ENCODE data around the gene SLC25A3. TPM values are rescaled to one million over a fixed set of nuclear protein-coding genes. Genes with fewer than 3 reads are reported as not detected.

The SLC25A3 gene
- total RNA-seq, 4 donors from 2014 or later: 283 to 701 (median 315) TPM

GRCh38 chr12:98578392-98578791 lies 15.1 kb upstream of the SLC25A3 start:
- no peak for TF ChIP-seq POLR2A (IDR thresholded peaks at IDR 0.05)
- TF ChIP-seq CTCF (IDR thresholded peaks at IDR 0.05): no peak
- intact Hi-C loops (cut with DNase I; ENCODE audit: low total_unique reads): no loop called here

GRCh38 chr12:98578821-98579220 lies 14.7 kb upstream of the SLC25A3 start:
- TF ChIP-seq CTCF (IDR thresholded peaks at IDR 0.05): no peak
- TF ChIP-seq POLR2A (IDR thresholded peaks at IDR 0.05): no peak
- H3K9me3 ChIP-seq: no peaks in the 10 kb centered on the region
- intact Hi-C loops (cut with DNase I; ENCODE audit: low total_unique reads): no loop called here
- no peak overlapping the region for H3K4me3 ChIP-seq
- no peaks in the 10 kb centered on the region for H3K36me3 ChIP-seq
- H3K4me1 ChIP-seq: no peaks in the 10 kb centered on the region
- H3K27me3 ChIP-seq: no peaks in the 10 kb centered on the region
- H3K27ac ChIP-seq: no peak overlapping the region
- DNase-seq: no peak

More at GRCh38 chr12:98578392-98578791, 15.1 kb upstream of the SLC25A3 start:
- H3K4me3 ChIP-seq: no peak overlapping the region
- H3K4me1 ChIP-seq: no peaks in the 10 kb centered on the region
- H3K9me3 ChIP-seq: no peaks in the 10 kb centered on the region
- no peaks in the 10 kb centered on the region for H3K27me3 ChIP-seq
- DNase-seq: no peak
- H3K36me3 ChIP-seq: no peaks in the 10 kb centered on the region
- H3K27ac ChIP-seq: no peak overlapping the region

- Histone ChIP-seq H3K27ac (no peak overlapping the region), H3K4me1 (no peaks in the 10 kb centered on the region), H3K27me3 (no peaks in the 10 kb centered on the region), H3K4me3 (no peak overlapping the region), H3K36me3 (no peaks in the 10 kb centered on the region), H3K9me3 (no peaks in the 10 kb centered on the region)
- no peak for DNase-seq
- TF ChIP-seq CTCF (IDR thresholded peaks at IDR 0.05) (no peak), POLR2A (IDR thresholded peaks at IDR 0.05) (no peak)
- intact Hi-C loops (cut with DNase I; ENCODE audit: low total_unique reads): no loop called here
Measured at GRCh38 chr12:98579347-98579746, 14.1 kb upstream of the SLC25A3 start.

DNA sequence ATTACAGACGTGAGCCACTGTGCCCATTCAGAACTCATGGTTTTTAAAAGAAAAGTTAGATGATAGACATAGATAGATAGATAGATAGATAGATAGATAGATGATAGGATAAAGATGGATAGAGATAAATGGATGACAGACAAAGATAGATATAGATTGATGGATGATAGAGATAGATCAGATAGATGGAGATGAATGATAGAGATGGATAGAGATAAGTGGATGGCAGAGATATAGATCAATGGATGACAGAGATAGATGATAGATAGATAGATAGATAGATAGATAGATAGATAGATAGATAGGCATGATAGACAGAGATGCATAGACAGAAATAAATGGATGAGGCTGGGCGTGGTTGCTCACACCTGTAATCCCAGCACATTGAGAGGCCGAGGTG lies 13.7 kb upstream of the SLC25A3 start:
- Histone ChIP-seq H3K4me1 (no peaks in the 10 kb centered on the region), H3K27me3 (no peaks in the 10 kb centered on the region), H3K4me3 (no peak overlapping the region), H3K36me3 (no peaks in the 10 kb centered on the region), H3K27ac (no peak overlapping the region), H3K9me3 (no peaks in the 10 kb centered on the region)
- no peak for DNase-seq
- TF ChIP-seq POLR2A (IDR thresholded peaks at IDR 0.05) (no peak), CTCF (IDR thresholded peaks at IDR 0.05) (no peak)
- intact Hi-C loops (cut with DNase I; ENCODE audit: low total_unique reads): no loop called here

GRCh38 chr12:98580695-98581094 lies 12.8 kb upstream of the SLC25A3 start:
- Histone ChIP-seq H3K4me3 (no peak overlapping the region), H3K27ac (no peak overlapping the region), H3K27me3 (no peaks in the 10 kb centered on the region), H3K36me3 (no peaks in the 10 kb centered on the region), H3K9me3 (no peaks in the 10 kb centered on the region), H3K4me1 (no peaks in the 10 kb centered on the region)
- intact Hi-C loops (cut with DNase I; ENCODE audit: low total_unique reads): no loop called here
- no peak for TF ChIP-seq POLR2A (IDR thresholded peaks at IDR 0.05)
- TF ChIP-seq CTCF (IDR thresholded peaks at IDR 0.05): no peak
- no peak for DNase-seq
